ENCODE data around the gene ALKBH4.
A peak's percentile ranks its signal among the peaks of the same experiment; 100 is the strongest.

DNA sequence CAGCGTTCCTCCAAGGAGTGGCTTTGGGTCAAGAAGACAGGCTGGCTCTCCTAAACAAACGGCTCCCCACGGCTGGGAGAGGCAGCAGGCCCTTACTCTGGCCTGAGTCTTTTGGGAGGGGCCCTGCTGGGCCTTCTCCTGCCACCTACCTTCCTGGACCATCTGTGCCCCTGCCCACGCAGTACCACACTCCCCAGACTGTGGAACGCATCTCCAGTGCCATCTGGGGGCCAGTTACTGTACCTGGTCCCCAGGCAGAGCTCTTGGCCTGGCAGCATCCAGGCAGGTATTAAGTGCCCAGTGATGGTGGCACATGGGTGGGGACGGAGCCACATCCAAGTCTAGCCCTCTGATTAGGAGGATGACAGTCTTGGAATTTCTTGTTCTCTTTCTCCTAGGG, 14.4 kb downstream of the ALKBH4 start:
- TF ChIP-seq SMC3 (IDR thresholded peaks at IDR 0.05) (peak; percentile 37; the same call in 2 of the 3 replicates), RFX5 (IDR thresholded peaks at IDR 0.05) (no peak), KDM1A (IDR thresholded peaks at IDR 0.05; ENCODE audit: low read depth) (no peak), HDAC2 (IDR thresholded peaks at IDR 0.05) (no peak), SREBF2 (IDR thresholded peaks at IDR 0.05) (no peak), EP300 (IDR thresholded peaks at IDR 0.05) (no peak), JUN (IDR thresholded peaks at IDR 0.05) (no peak)
- TF ChIP-seq, protein P1, sequence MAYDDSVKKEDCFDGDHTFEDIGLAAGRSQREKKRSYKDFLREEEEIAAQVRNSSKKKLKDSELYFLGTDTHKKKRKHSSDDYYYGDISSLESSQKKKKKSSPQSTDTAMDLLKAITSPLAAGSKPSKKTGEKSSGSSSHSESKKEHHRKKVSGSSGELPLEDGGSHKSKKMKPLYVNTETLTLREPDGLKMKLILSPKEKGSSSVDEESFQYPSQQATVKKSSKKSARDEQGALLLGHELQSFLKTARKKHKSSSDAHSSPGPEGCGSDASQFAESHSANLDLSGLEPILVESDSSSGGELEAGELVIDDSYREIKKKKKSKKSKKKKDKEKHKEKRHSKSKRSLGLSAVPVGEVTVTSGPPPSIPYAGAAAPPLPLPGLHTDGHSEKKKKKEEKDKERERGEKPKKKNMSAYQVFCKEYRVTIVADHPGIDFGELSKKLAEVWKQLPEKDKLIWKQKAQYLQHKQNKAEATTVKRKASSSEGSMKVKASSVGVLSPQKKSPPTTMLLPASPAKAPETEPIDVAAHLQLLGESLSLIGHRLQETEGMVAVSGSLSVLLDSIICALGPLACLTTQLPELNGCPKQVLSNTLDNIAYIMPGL (CRISPR knock-in tag; IDR thresholded peaks at IDR 0.05; ENCODE audit: borderline replicate concordance): no peak
- TF ChIP-seq, protein P2, sequence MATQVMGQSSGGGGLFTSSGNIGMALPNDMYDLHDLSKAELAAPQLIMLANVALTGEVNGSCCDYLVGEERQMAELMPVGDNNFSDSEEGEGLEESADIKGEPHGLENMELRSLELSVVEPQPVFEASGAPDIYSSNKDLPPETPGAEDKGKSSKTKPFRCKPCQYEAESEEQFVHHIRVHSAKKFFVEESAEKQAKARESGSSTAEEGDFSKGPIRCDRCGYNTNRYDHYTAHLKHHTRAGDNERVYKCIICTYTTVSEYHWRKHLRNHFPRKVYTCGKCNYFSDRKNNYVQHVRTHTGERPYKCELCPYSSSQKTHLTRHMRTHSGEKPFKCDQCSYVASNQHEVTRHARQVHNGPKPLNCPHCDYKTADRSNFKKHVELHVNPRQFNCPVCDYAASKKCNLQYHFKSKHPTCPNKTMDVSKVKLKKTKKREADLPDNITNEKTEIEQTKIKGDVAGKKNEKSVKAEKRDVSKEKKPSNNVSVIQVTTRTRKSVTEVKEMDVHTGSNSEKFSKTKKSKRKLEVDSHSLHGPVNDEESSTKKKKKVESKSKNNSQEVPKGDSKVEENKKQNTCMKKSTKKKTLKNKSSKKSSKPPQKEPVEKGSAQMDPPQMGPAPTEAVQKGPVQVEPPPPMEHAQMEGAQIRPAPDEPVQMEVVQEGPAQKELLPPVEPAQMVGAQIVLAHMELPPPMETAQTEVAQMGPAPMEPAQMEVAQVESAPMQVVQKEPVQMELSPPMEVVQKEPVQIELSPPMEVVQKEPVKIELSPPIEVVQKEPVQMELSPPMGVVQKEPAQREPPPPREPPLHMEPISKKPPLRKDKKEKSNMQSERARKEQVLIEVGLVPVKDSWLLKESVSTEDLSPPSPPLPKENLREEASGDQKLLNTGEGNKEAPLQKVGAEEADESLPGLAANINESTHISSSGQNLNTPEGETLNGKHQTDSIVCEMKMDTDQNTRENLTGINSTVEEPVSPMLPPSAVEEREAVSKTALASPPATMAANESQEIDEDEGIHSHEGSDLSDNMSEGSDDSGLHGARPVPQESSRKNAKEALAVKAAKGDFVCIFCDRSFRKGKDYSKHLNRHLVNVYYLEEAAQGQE (IDR thresholded peaks at IDR 0.05): no peak
- TF ChIP-seq, protein P3, sequence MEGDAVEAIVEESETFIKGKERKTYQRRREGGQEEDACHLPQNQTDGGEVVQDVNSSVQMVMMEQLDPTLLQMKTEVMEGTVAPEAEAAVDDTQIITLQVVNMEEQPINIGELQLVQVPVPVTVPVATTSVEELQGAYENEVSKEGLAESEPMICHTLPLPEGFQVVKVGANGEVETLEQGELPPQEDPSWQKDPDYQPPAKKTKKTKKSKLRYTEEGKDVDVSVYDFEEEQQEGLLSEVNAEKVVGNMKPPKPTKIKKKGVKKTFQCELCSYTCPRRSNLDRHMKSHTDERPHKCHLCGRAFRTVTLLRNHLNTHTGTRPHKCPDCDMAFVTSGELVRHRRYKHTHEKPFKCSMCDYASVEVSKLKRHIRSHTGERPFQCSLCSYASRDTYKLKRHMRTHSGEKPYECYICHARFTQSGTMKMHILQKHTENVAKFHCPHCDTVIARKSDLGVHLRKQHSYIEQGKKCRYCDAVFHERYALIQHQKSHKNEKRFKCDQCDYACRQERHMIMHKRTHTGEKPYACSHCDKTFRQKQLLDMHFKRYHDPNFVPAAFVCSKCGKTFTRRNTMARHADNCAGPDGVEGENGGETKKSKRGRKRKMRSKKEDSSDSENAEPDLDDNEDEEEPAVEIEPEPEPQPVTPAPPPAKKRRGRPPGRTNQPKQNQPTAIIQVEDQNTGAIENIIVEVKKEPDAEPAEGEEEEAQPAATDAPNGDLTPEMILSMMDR (IDR thresholded peaks at IDR 0.05): peak; percentile 22; the same call in 1 of the 3 replicates
- TF ChIP-seq, protein P4, sequence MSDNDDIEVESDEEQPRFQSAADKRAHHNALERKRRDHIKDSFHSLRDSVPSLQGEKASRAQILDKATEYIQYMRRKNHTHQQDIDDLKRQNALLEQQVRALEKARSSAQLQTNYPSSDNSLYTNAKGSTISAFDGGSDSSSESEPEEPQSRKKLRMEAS (IDR thresholded peaks at IDR 0.05): no peak
